ENCODE data around the gene EPX. TPM values are rescaled to one million over a fixed set of nuclear protein-coding genes. Genes with fewer than 3 reads are reported as not detected.
A peak's percentile ranks its signal among the peaks of the same experiment; 100 is the strongest.

EPX gene
- total RNA-seq, 1 experiment from 2014 or later = not detected

DNA sequence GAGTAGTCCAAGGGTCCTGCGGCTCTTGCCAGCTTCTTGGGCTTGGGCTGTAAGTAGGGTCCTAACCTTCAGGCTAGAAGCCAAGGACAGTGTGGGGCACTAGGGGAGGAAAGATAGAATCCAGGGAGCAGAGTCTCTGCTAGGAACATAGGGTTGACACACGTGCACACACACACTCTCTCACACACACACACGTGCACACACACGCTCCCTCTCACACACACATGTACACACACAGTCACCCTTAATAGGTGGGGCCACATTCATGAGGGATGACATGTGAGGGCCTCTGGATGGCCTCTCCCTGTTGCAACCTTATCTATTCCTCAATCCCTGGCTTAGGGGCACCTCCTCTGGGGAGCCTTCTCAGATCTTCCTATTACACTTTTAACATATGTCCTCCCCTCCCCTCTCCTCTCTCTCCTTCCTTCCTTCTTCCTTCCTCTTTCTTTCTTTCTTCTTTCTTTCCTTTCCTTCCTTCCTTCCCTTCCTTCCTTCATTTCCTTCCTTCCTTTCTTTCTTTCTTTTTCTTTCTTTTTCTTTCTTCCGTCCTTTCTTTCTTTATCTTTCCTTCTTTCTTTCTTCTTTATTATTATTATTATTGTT is 3.1 kb downstream of the EPX start:
- no peak overlapping the region for H3K27ac Mint-ChIP-seq (ENCODE audit: low read depth, unreplicated experiment)
- no peaks in the 10 kb centered on the region for H3K9me3 Mint-ChIP-seq (ENCODE audit: unreplicated experiment)
- BruUV-seq (replicated peaks) = no TSS peak
- peaks cover 6% of the 10 kb centered on the region for H3K4me1 Mint-ChIP-seq (ENCODE audit: insufficient read depth, unreplicated experiment)
- intact Hi-C loops (cut with micrococcal nuclease) = no loop called here
- H3K4me3 Mint-ChIP-seq (ENCODE audit: unreplicated experiment) = no peak overlapping the region
- ChIA-PET CTCF (interaction anchor here (0.6 kb wide), 1 partner anchor 15 kb away, joined by 3 read pairs; no protein-coding TSS in a partner anchor), POLR2A (no interaction called here)
- TF ChIP-seq, protein P1, sequence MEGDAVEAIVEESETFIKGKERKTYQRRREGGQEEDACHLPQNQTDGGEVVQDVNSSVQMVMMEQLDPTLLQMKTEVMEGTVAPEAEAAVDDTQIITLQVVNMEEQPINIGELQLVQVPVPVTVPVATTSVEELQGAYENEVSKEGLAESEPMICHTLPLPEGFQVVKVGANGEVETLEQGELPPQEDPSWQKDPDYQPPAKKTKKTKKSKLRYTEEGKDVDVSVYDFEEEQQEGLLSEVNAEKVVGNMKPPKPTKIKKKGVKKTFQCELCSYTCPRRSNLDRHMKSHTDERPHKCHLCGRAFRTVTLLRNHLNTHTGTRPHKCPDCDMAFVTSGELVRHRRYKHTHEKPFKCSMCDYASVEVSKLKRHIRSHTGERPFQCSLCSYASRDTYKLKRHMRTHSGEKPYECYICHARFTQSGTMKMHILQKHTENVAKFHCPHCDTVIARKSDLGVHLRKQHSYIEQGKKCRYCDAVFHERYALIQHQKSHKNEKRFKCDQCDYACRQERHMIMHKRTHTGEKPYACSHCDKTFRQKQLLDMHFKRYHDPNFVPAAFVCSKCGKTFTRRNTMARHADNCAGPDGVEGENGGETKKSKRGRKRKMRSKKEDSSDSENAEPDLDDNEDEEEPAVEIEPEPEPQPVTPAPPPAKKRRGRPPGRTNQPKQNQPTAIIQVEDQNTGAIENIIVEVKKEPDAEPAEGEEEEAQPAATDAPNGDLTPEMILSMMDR (IDR thresholded peaks at IDR 0.05; ENCODE audit: unreplicated experiment) = no peak
- no peak for DNase-seq (ENCODE audit: unreplicated experiment)
- no peaks in the 10 kb centered on the region for H3K36me3 Mint-ChIP-seq (ENCODE audit: insufficient read depth, unreplicated experiment)
- peaks cover 41% of the 10 kb centered on the region for H3K27me3 Mint-ChIP-seq (ENCODE audit: insufficient read depth, unreplicated experiment)

DNA sequence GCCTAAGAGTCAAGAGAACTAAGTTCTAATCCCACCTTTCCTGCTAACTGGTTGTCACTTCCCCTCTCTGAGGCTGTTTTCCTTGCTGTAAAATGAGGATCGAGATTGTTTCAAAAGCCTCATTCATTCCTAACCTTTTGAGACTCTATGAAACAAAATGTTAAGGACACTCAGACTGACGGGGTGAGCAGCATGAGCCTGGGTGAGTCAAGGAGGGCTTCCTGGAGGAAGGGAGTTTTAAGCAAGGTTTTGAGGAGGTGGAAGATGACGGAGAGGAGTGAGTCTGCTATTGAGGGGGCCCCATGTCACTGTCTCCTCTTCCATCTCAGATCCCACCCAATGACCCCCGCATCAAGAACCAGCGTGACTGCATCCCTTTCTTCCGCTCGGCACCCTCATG is 4.1 kb downstream of the EPX start:
- TF ChIP-seq, protein P1 (IDR thresholded peaks at IDR 0.05; ENCODE audit: unreplicated experiment) = no peak
- intact Hi-C loops (cut with micrococcal nuclease) = no loop called here
- Mint-ChIP-seq H3K4me1 (ENCODE audit: insufficient read depth, unreplicated experiment) (peaks cover 6% of the 10 kb centered on the region), H3K27ac (ENCODE audit: low read depth, unreplicated experiment) (no peak overlapping the region), H3K27me3 (ENCODE audit: insufficient read depth, unreplicated experiment) (peaks cover 41% of the 10 kb centered on the region), H3K9me3 (ENCODE audit: unreplicated experiment) (no peaks in the 10 kb centered on the region), H3K4me3 (ENCODE audit: unreplicated experiment) (no peak overlapping the region), H3K36me3 (ENCODE audit: insufficient read depth, unreplicated experiment) (no peaks in the 10 kb centered on the region)
- ChIA-PET CTCF (no interaction called here), POLR2A (no interaction called here)
- BruUV-seq (replicated peaks) = no TSS peak
- DNase-seq (ENCODE audit: unreplicated experiment) = no peak

DNA sequence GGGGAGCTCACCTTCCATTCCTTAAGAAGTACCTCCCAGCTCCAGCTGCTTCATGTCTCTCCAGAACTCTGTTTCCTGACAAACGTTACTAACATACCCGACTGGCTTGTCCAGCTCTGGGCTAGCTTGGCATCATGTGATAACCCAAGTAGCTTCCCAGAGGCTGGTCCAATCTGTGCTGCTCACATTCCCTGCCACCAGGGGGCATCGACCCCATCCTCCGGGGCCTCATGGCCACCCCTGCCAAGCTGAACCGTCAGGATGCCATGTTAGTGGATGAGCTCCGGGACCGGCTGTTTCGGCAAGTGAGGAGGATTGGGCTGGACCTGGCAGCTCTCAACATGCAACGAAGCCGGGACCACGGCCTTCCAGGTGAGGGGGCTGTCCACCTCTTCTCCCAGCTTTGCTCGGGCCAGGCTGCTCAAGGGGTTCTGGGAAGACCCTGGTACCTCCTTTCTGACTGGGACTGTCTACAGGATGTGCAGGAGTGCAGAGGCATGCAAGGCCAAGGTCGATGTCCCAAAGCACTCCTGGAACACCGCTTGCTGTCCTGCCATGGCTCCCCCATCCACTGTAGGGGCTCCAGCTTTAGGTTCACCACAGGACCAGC is 7.6 kb downstream of the EPX start:
- BruUV-seq (replicated peaks) = no TSS peak
- peak; percentile 47 for DNase-seq (ENCODE audit: unreplicated experiment)
- Mint-ChIP-seq H3K4me1 (ENCODE audit: insufficient read depth, unreplicated experiment) (peaks cover 6% of the 10 kb centered on the region), H3K27me3 (ENCODE audit: insufficient read depth, unreplicated experiment) (peaks cover 38% of the 10 kb centered on the region), H3K36me3 (ENCODE audit: insufficient read depth, unreplicated experiment) (no peaks in the 10 kb centered on the region), H3K9me3 (ENCODE audit: unreplicated experiment) (no peaks in the 10 kb centered on the region), H3K4me3 (ENCODE audit: unreplicated experiment) (no peak overlapping the region), H3K27ac (ENCODE audit: low read depth, unreplicated experiment) (no peak overlapping the region)
- TF ChIP-seq, protein P1 (IDR thresholded peaks at IDR 0.05; ENCODE audit: unreplicated experiment) = peak; percentile 37
- ChIA-PET POLR2A (no interaction called here), CTCF (interaction anchor here (0.9 to 1.6 kb wide), 2 partner anchors 27 to 112 kb away, joined by 4 to 7 read pairs; no protein-coding TSS in a partner anchor)
- intact Hi-C loops (cut with micrococcal nuclease) = loop anchor here (1.0 kb wide), 1 partner anchor 247 kb away; no protein-coding TSS in a partner anchor

DNA sequence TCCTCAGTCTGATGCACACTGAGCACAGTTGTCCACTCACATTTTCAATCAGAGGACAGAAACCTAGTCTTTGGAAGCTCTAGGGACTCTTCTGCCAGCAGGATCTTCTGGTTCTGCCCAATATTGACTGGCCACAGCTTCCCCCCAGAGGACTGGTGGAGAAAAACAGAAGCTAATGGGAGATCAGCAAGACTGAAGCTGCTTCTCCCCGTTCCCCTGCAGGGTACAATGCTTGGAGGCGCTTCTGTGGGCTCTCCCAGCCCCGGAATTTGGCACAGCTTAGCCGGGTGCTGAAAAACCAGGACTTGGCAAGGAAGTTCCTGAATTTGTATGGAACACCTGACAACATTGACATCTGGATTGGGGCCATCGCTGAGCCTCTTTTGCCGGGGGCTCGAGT is 10.3 kb downstream of the EPX start:
- BruUV-seq (replicated peaks) = no TSS peak
- intact Hi-C loops (cut with micrococcal nuclease) = no loop called here
- Mint-ChIP-seq H3K36me3 (ENCODE audit: insufficient read depth, unreplicated experiment) (no peaks in the 10 kb centered on the region), H3K27me3 (ENCODE audit: insufficient read depth, unreplicated experiment) (peaks cover 11% of the 10 kb centered on the region), H3K4me3 (ENCODE audit: unreplicated experiment) (no peak overlapping the region), H3K4me1 (ENCODE audit: insufficient read depth, unreplicated experiment) (no peaks in the 10 kb centered on the region), H3K27ac (ENCODE audit: low read depth, unreplicated experiment) (no peak overlapping the region), H3K9me3 (ENCODE audit: unreplicated experiment) (no peaks in the 10 kb centered on the region)
- DNase-seq (ENCODE audit: unreplicated experiment) = no peak
- TF ChIP-seq, protein P1 (IDR thresholded peaks at IDR 0.05; ENCODE audit: unreplicated experiment) = no peak
- ChIA-PET POLR2A (no interaction called here), CTCF (interaction anchor here (0.6 kb wide), 1 partner anchor 53 kb away, joined by 7 read pairs; no protein-coding TSS in a partner anchor)

All from MCF 10A (cell line).